H1 (cell line): ENCODE measurements around the gene CACNA2D4. TPM values are rescaled to one million over a fixed set of nuclear protein-coding genes. Genes with fewer than 3 reads are reported as not detected.

ENCODE experiments used
- CTCF ChIA-PET: fragments of 300-600 bp; sonication (Branson Sonifier 250); formaldehyde crosslinking; loops from one replicate; lab custom pipeline; 2021; ENCODE audit not compliant: partially characterized antibody; lab: Charles Lee
- POLR2A ChIA-PET: fragments of 300-600 bp; sonication (Branson Sonifier 250); formaldehyde crosslinking; loops from one replicate; lab custom pipeline; 2021; ENCODE audit warnings: inconsistent platforms; ENCODE audit not compliant: partially characterized antibody; lab: Charles Lee
- DNase-seq, 2 experiments: peaks; one replicate each; pipeline versions ENCODE4 v3.0.0 to v3.0.0-alpha.2; 2010 to 2022; ENCODE audit warnings: low spot score in 2 of 2, low read depth in 1 of 2, mixed read lengths in 1 of 2
- FAIRE-seq: peaks from 2 replicates; lab custom pipeline; 2011; peaks lifted over from hg19 to GRCh38; lab: Jason Lieb, UNC
- H2AFZ ChIP-seq: 2 replicates; pipeline ENCODE4 v1.8.1; 2012; ENCODE audit warnings: low read length, inconsistent platforms
- H2AK5ac ChIP-seq: 2 replicates; pipeline ENCODE4 v1.6.1; 2013; ENCODE audit warnings: low read depth, low read length
- H2BK120ac ChIP-seq: replicated peaks from 2 replicates; pipeline ENCODE3; 2013; ENCODE audit warnings: low read depth, low read length, inconsistent platforms
- H2BK12ac ChIP-seq: 2 replicates; pipeline ENCODE4 v1.6.1; 2013; ENCODE audit warnings: low read depth, low read length
- H2BK15ac ChIP-seq: 2 replicates; pipeline ENCODE4 v1.6.1; 2013; ENCODE audit warnings: low read length
- H2BK20ac ChIP-seq: 2 replicates; pipeline ENCODE4 v1.6.1; 2013; ENCODE audit warnings: low read length
- H2BK5ac ChIP-seq: 2 replicates; pipeline ENCODE4 v1.6.1; 2013; ENCODE audit warnings: low read depth, low read length
- H3K14ac ChIP-seq: 2 replicates; pipeline ENCODE4 v1.6.1; 2013; ENCODE audit warnings: inconsistent platforms; ENCODE audit not compliant: insufficient read length
- H3K18ac ChIP-seq: 2 replicates; pipeline ENCODE4 v1.6.1; 2013; ENCODE audit warnings: low read length; ENCODE audit errors: extremely low read depth
- H3K23ac ChIP-seq: 2 replicates; pipeline ENCODE4 v1.6.1; 2013; ENCODE audit warnings: inconsistent platforms; ENCODE audit not compliant: insufficient read length
- H3K23me2 ChIP-seq: 2 replicates; pipeline ENCODE4 v1.6.1; 2013; ENCODE audit warnings: low read depth, low read length
- H3K27ac ChIP-seq: 2 replicates; pipeline ENCODE4 v1.6.1; 2011; ENCODE audit warnings: low read depth, low read length, inconsistent platforms
- H3K27me3 ChIP-seq, 4 experiments: replicated peaks in 1 of 4; 1 replicate in 1 of 4; 2 replicates in 3 of 4; pipeline versions ENCODE4 v1.6.1 to v1.8.1; 2011 to 2013; ENCODE audit warnings: low read length in 3 of 4, mild to moderate bottlenecking in 3 of 4, inconsistent platforms in 2 of 4, mixed read lengths in 2 of 4, moderate library complexity in 1 of 4; ENCODE audit not compliant: control insufficient read depth in 3 of 4, insufficient read depth in 3 of 4; ENCODE audit errors: extremely low read depth in 1 of 4
- H3K36me3 ChIP-seq, 4 experiments: 2 replicates each; pipeline versions ENCODE4 v1.6.1 to v1.8.1; 2011 to 2013; ENCODE audit warnings: mild to moderate bottlenecking in 4 of 4, low read length in 3 of 4, moderate library complexity in 2 of 4, control low read depth in 1 of 4, inconsistent platforms in 1 of 4; ENCODE audit not compliant: insufficient read depth in 4 of 4, control insufficient read depth in 2 of 4
- H3K4ac ChIP-seq: replicated peaks from 2 replicates; pipeline ENCODE3; 2013; ENCODE audit warnings: low read length, low read depth, mixed read lengths, inconsistent platforms; ENCODE audit not compliant: insufficient read length
- H3K4me1 ChIP-seq, 4 experiments: replicated peaks in 1 of 4; 1 replicate in 1 of 4; 2 replicates in 3 of 4; pipeline versions ENCODE4 v1.6.1 to v1.8.1; 2011 to 2013; ENCODE audit warnings: low read length in 3 of 4, inconsistent platforms in 2 of 4, mixed read lengths in 1 of 4; ENCODE audit not compliant: insufficient read depth in 4 of 4, control insufficient read depth in 3 of 4
- H3K4me2 ChIP-seq, 2 experiments: 2 replicates each; pipeline versions ENCODE4 v1.6.1 to v1.8.1; 2011 to 2013; ENCODE audit warnings: low read depth in 2 of 2, low read length in 2 of 2, control low read depth in 1 of 2, inconsistent platforms in 1 of 2, mild to moderate bottlenecking in 1 of 2; ENCODE audit not compliant: insufficient read depth in 1 of 2
- H3K4me3 ChIP-seq, 4 experiments: fragments of 200-600, 300-600 bp in 1 of 4; sonication (generic), shearing (Covaris generic), sonication (Bioruptor Twin) in 1 of 4; 2 replicates each; pipeline versions ENCODE4 v1.5.1 to v1.8.1; 2011 to 2016; ENCODE audit warnings: low read length in 4 of 4, low read depth in 3 of 4, control low read depth in 2 of 4, inconsistent platforms in 2 of 4, mild to moderate bottlenecking in 2 of 4, mixed read lengths in 1 of 4, moderate library complexity in 1 of 4; ENCODE audit not compliant: insufficient read depth in 2 of 4; ENCODE audit errors: extremely low read depth in 1 of 4
- H3K56ac ChIP-seq: replicated peaks from 2 replicates; pipeline ENCODE3; 2013; ENCODE audit warnings: low read depth, mild to moderate bottlenecking, mixed read lengths, low read length, inconsistent platforms; ENCODE audit not compliant: insufficient read length
- H3K79me1 ChIP-seq: 2 replicates; pipeline ENCODE4 v1.6.1; 2013; ENCODE audit warnings: low read depth, low read length, control low read depth
- H3K79me2 ChIP-seq, 2 experiments: 2 replicates each; pipeline versions ENCODE4 v1.6.1 to v1.8.1; 2012 to 2013; ENCODE audit warnings: low read length in 2 of 2, mild to moderate bottlenecking in 2 of 2, inconsistent platforms in 1 of 2; ENCODE audit not compliant: insufficient read depth in 2 of 2, control insufficient read depth in 1 of 2
- H3K9ac ChIP-seq, 4 experiments: replicated peaks in 1 of 4; 1 replicate in 1 of 4; 2 replicates in 3 of 4; pipeline versions ENCODE4 v1.6.1 to v1.8.1; 2011 to 2013; ENCODE audit warnings: low read depth in 3 of 4, low read length in 3 of 4, control low read depth in 2 of 4, mild to moderate bottlenecking in 2 of 4, moderate library complexity in 2 of 4, inconsistent platforms in 1 of 4; ENCODE audit errors: extremely low read depth in 1 of 4
- H3K9me3 ChIP-seq, 2 experiments: 2 replicates each; pipeline versions ENCODE4 v1.6.1 to v1.8.1; 2012 to 2013; ENCODE audit warnings: mild to moderate bottlenecking in 2 of 2, moderate library complexity in 2 of 2, control low read depth in 1 of 2, inconsistent platforms in 1 of 2, low read depth in 1 of 2, low read length in 1 of 2, mixed read lengths in 1 of 2; ENCODE audit not compliant: insufficient read depth in 2 of 2
- H4K20me1 ChIP-seq, 2 experiments: replicated peaks in 1 of 2; 2 replicates each; pipeline versions ENCODE3 to v1.8.1; 2011 to 2013; ENCODE audit warnings: inconsistent platforms in 2 of 2, low read length in 2 of 2, mild to moderate bottlenecking in 1 of 2; ENCODE audit not compliant: insufficient read depth in 2 of 2, control insufficient read depth in 1 of 2
- H4K5ac ChIP-seq: 2 replicates; pipeline ENCODE4 v1.6.1; 2013; ENCODE audit warnings: low read length, low read depth, mixed read lengths, inconsistent platforms; ENCODE audit not compliant: insufficient read length
- H4K8ac ChIP-seq: 2 replicates; pipeline ENCODE4 v1.8.0; 2013; ENCODE audit warnings: mild to moderate bottlenecking, moderate library complexity, low read length, inconsistent platforms; ENCODE audit not compliant: insufficient read depth; ENCODE audit errors: extremely low read depth
- H4K91ac ChIP-seq: replicated peaks from 2 replicates; pipeline ENCODE3; 2013; ENCODE audit warnings: low read length, mixed read lengths, inconsistent platforms; ENCODE audit not compliant: insufficient read length
- CBX5 ChIP-seq: fragments of 300-800, 300-1000 bp; sonication (generic); IDR thresholded peaks from 2 replicates; pipeline ENCODE4 v1.7.1; 2016; ENCODE audit warnings: antibody characterized with exemption, low read length, low read depth
- KDM1A ChIP-seq: fragments of 200-600, 300-600 bp; sonication (generic); IDR thresholded peaks from 2 replicates; pipeline ENCODE4 v1.7.1; 2016; ENCODE audit warnings: mild to moderate bottlenecking, low read length, borderline replicate concordance
- KDM5A ChIP-seq: fragments of 200-600 bp; IDR thresholded peaks from 2 replicates; pipeline ENCODE4 v1.7.1; 2012; ENCODE audit warnings: mild to moderate bottlenecking, low read length, inconsistent platforms, mixed read lengths
- MAFK ChIP-seq: IDR thresholded peaks from 2 replicates; pipeline ENCODE4 v1.6.1; 2012; ENCODE audit warnings: low read depth, mild to moderate bottlenecking, improper control_type of control experiment, low read length
- SIRT6 ChIP-seq: IDR thresholded peaks from one replicate; pipeline ENCODE4 v1.7.1; 2012; ENCODE audit warnings: low read length, inconsistent platforms
- SRF ChIP-seq: IDR thresholded peaks from 2 replicates; pipeline ENCODE4 v1.6.1; 2011; ENCODE audit warnings: mild to moderate bottlenecking, low read depth, low read length, moderate library complexity
- TBP ChIP-seq: IDR thresholded peaks from 2 replicates; pipeline ENCODE4 v1.6.1; 2011; ENCODE audit warnings: low read depth, low read length, improper control_type of control experiment
- WGBS, 2 experiments: shearing (Covaris generic) in 1 of 2; methylation state at CpG; one replicate each; pipeline versions ENCODE4 v1.1.6 to v1.1.7; 2013 to 2015; ENCODE audit warnings: low lambda C conversion rate in 2 of 2, mixed read lengths in 2 of 2, inconsistent platforms in 1 of 2, low coverage in 1 of 2, missing lambda C conversion rate in 1 of 2; ENCODE audit not compliant: insufficient replicate concordance in 2 of 2, insufficient coverage in 1 of 2, insufficient read length in 1 of 2; ENCODE audit errors: extremely low coverage in 1 of 2, missing lambda C conversion rate in 1 of 2; 5-methylcytosine and 5-hydroxymethylcytosine counted together
- polyA plus RNA-seq, 7 experiments: library from polyadenylated mRNA; depleted of rRNA in 3 of 7; stranded (reverse) in 5 of 7; unstranded in 2 of 7; fragments of >200 nt in 5 of 7; fragments of 200-250 nt in 2 of 7; gene quantifications; 1 replicate in 5 of 7; 2 replicates in 1 of 7; 4 replicates in 1 of 7; pipeline versions ENCODE4 v1.2.1 to v1.2.3, GENCODE V29; 2011 to 2013; ENCODE audit warnings: missing spikeins in 2 of 7, mixed read lengths in 2 of 7
- total RNA-seq: library from RNA; stranded (reverse); fragmentation: NEBNext Ultra II Directional; extraction: Animal tissue kit (Norgen Biotek cat#: 25700); gene quantifications from 2 replicates; pipeline ENCODE4 v1.2.1, GENCODE V29; 2021
- TF ChIP-seq, protein P1 (sequence below): IDR thresholded peaks from 2 replicates; pipeline ENCODE4 v1.6.1; 2011; ENCODE audit warnings: low read depth, mild to moderate bottlenecking, low read length; ENCODE audit not compliant: insufficient read depth

The CACNA2D4 gene
- total and polyA plus RNA-seq, 2 of the 8 experiments (the other 6 are each of a cell fraction or from before 2014, with no cell fraction given): 0.44 to 0.88 TPM

- no peaks in the 10 kb centered on the region for H3K79me1 ChIP-seq
- no peaks in the 10 kb centered on the region for H3K23me2 ChIP-seq
- H4K20me1 ChIP-seq: no peaks in the 10 kb centered on the region
- FAIRE-seq: no peak
- no peaks in the 10 kb centered on the region for H3K4me1 ChIP-seq
- H4K91ac ChIP-seq: no peak overlapping the region
- DNase-seq: peak in 1 of 2 experiments; percentile 23
- no peak for TF ChIP-seq KDM5A
- no peak for TF ChIP-seq TBP
- TF ChIP-seq, protein P1, sequence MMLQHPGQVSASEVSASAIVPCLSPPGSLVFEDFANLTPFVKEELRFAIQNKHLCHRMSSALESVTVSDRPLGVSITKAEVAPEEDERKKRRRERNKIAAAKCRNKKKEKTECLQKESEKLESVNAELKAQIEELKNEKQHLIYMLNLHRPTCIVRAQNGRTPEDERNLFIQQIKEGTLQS: no peak
- TF ChIP-seq MAFK: no peak
- TF ChIP-seq SRF: no peak
- no peak for TF ChIP-seq SIRT6
- TF ChIP-seq KDM1A: no peak
- TF ChIP-seq CBX5: no peak
- H2BK20ac ChIP-seq: no peak overlapping the region
- 90% methylated on average over 8 of the region's 8 CpGs; no CpG with 5 or more reads in 1 of the 2 experiments for WGBS, 2 experiments
- no peak overlapping the region for H3K23ac ChIP-seq
- POLR2A ChIA-PET: no interaction called here
- no peak overlapping the region for H3K4ac ChIP-seq
- no peak overlapping the region for H3K27ac ChIP-seq
- no peak overlapping the region for H3K18ac ChIP-seq
- H3K4me3 ChIP-seq: no peak overlapping the region
- no peak overlapping the region for H2AFZ ChIP-seq
- no peak overlapping the region for H3K56ac ChIP-seq
- no peak overlapping the region for H4K5ac ChIP-seq
- H2BK15ac ChIP-seq: no peak overlapping the region
- no peak overlapping the region for H2AK5ac ChIP-seq
- no peak overlapping the region for H3K14ac ChIP-seq
- CTCF ChIA-PET: interaction anchor here (0.8 to 2.3 kb wide), 2 partner anchors 62 to 72 kb away, joined by 3 to 10 read pairs; no protein-coding TSS in a partner anchor
- H3K79me2 ChIP-seq: no peaks in the 10 kb centered on the region
- H3K9me3 ChIP-seq: no peaks in the 10 kb centered on the region
- no peak overlapping the region for H2BK5ac ChIP-seq
- no peaks in the 10 kb centered on the region for H3K36me3 ChIP-seq
- H3K4me2 ChIP-seq: no peak overlapping the region
- no peaks in the 10 kb centered on the region for H3K27me3 ChIP-seq
- no peak overlapping the region for H2BK120ac ChIP-seq
- H4K8ac ChIP-seq: no peak overlapping the region
- no peak overlapping the region for H2BK12ac ChIP-seq
- no peak overlapping the region for H3K9ac ChIP-seq
These were observed 41.1 kb downstream of the CACNA2D4 start for GRCh38 chr12:1877169-1877878.
